ENCODE data around the gene GNB1.

The GNB1 gene

GRCh38 chr1:1788646-1789431 is 102.0 kb downstream of the GNB1 start:
- TF ChIP-seq TCF12 (IDR thresholded peaks at IDR 0.05; ENCODE audit: low read depth) (no peak), FOXM1 (IDR thresholded peaks at IDR 0.05; ENCODE audit: borderline replicate concordance, low read depth) (no peak), EGR1 (IDR thresholded peaks at IDR 0.05) (no peak), CEBPB (IDR thresholded peaks at IDR 0.05) (no peak), TAF1 (IDR thresholded peaks at IDR 0.05; ENCODE audit: low read depth) (no peak)
- TF ChIP-seq, protein P1, sequence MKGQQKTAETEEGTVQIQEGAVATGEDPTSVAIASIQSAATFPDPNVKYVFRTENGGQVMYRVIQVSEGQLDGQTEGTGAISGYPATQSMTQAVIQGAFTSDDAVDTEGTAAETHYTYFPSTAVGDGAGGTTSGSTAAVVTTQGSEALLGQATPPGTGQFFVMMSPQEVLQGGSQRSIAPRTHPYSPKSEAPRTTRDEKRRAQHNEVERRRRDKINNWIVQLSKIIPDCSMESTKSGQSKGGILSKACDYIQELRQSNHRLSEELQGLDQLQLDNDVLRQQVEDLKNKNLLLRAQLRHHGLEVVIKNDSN (IDR thresholded peaks at IDR 0.05): no peak

GRCh38 chr1:1788136-1788535 is 102.8 kb downstream of the GNB1 start:
- no peak for TF ChIP-seq FOXM1 (IDR thresholded peaks at IDR 0.05; ENCODE audit: borderline replicate concordance, low read depth)
- no peak for TF ChIP-seq REST (IDR thresholded peaks at IDR 0.05; ENCODE audit: low read depth)
- TF ChIP-seq TAF1 (IDR thresholded peaks at IDR 0.05; ENCODE audit: low read depth): no peak

GRCh38 chr1:1786836-1787605 is 103.9 kb downstream of the GNB1 start:
- TF ChIP-seq, protein P2, sequence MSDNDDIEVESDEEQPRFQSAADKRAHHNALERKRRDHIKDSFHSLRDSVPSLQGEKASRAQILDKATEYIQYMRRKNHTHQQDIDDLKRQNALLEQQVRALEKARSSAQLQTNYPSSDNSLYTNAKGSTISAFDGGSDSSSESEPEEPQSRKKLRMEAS (IDR thresholded peaks at IDR 0.05): no peak
- no peak for TF ChIP-seq YY1 (IDR thresholded peaks at IDR 0.05; ENCODE audit: low read depth)
- TF ChIP-seq EP300 (IDR thresholded peaks at IDR 0.05; ENCODE audit: borderline replicate concordance): no peak
- no peak for TF ChIP-seq ZBTB7A (IDR thresholded peaks at IDR 0.05; ENCODE audit: low read depth)
- no peak for TF ChIP-seq TEAD4 (IDR thresholded peaks at IDR 0.05)
- TF ChIP-seq FOXM1 (IDR thresholded peaks at IDR 0.05; ENCODE audit: borderline replicate concordance, low read depth): no peak
- no peak for TF ChIP-seq TAF1 (IDR thresholded peaks at IDR 0.05; ENCODE audit: low read depth)
- no peak for TF ChIP-seq CREB1 (IDR thresholded peaks at IDR 0.05; ENCODE audit: low read depth)
- no peak for TF ChIP-seq CEBPB (IDR thresholded peaks at IDR 0.05)
- TF ChIP-seq, protein P1 (IDR thresholded peaks at IDR 0.05): no peak
- no peak for TF ChIP-seq RAD21 (IDR thresholded peaks at IDR 0.05; ENCODE audit: low read depth)

DNA sequence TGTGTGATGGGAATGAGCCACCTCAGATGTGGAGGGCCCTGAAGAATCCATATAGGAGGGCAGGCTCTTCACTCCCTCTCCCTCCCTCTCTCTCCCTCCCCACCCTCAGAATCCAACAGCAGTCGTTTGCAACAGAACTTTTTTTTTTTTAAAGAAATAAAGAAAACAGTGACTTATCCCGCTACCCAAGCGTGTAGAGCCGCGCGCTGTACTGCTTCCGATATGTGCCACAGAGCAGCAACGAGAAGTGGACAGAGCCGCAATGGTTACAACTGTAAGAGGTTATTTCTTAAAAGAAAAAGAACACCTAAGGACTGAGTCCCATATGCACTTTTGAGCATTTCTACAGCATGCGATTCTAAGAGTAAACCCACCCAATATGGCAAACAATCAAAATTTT is 105.2 kb downstream of the GNB1 start:
- TF ChIP-seq, protein P1 (IDR thresholded peaks at IDR 0.05): no peak
- TF ChIP-seq RAD21 (IDR thresholded peaks at IDR 0.05; ENCODE audit: low read depth) (no peak), ZBTB7A (IDR thresholded peaks at IDR 0.05; ENCODE audit: low read depth) (no peak), YY1 (IDR thresholded peaks at IDR 0.05; ENCODE audit: low read depth) (no peak), TCF12 (IDR thresholded peaks at IDR 0.05; ENCODE audit: low read depth) (no peak), TAF1 (IDR thresholded peaks at IDR 0.05; ENCODE audit: low read depth) (no peak), NFIC (IDR thresholded peaks at IDR 0.05) (no peak), EP300 (IDR thresholded peaks at IDR 0.05; ENCODE audit: borderline replicate concordance) (no peak), CREB1 (IDR thresholded peaks at IDR 0.05; ENCODE audit: low read depth) (no peak), EGR1 (IDR thresholded peaks at IDR 0.05) (no peak), CEBPB (IDR thresholded peaks at IDR 0.05) (no peak), FOXM1 (IDR thresholded peaks at IDR 0.05; ENCODE audit: borderline replicate concordance, low read depth) (no peak), REST (IDR thresholded peaks at IDR 0.05; ENCODE audit: low read depth) (no peak), TEAD4 (IDR thresholded peaks at IDR 0.05) (no peak)
- TF ChIP-seq, protein P2 (IDR thresholded peaks at IDR 0.05): no peak

DNA sequence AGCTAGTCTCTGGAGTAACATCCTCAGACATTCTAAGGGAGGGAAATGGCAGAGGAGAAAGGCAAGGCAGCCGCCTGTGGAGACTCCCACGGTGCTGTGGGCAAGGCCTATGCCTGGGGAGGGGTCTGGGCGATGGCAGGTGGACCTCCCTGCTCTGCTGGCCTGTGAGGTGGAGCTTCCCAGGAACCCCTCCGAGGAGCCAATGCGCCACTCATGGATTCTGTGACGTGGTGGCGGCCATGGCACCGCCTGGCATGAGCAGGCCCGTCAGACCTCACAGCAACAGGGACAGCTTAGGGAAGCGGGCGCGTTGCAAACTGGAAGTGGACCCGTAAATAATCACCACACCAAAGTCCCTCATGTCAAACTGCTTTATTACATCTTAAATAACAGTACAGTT is 106.0 kb downstream of the GNB1 start:
- no peak for TF ChIP-seq FOXM1 (IDR thresholded peaks at IDR 0.05; ENCODE audit: borderline replicate concordance, low read depth)
- TF ChIP-seq TAF1 (IDR thresholded peaks at IDR 0.05; ENCODE audit: low read depth): no peak
- no peak for TF ChIP-seq TCF12 (IDR thresholded peaks at IDR 0.05; ENCODE audit: low read depth)
- TF ChIP-seq YY1 (IDR thresholded peaks at IDR 0.05; ENCODE audit: low read depth): no peak
- TF ChIP-seq, protein P2 (IDR thresholded peaks at IDR 0.05): no peak
- no peak for TF ChIP-seq EGR1 (IDR thresholded peaks at IDR 0.05)
- no peak for TF ChIP-seq TEAD4 (IDR thresholded peaks at IDR 0.05)
- TF ChIP-seq CREB1 (IDR thresholded peaks at IDR 0.05; ENCODE audit: low read depth): no peak
- no peak for TF ChIP-seq ZBTB7A (IDR thresholded peaks at IDR 0.05; ENCODE audit: low read depth)
- TF ChIP-seq RAD21 (IDR thresholded peaks at IDR 0.05; ENCODE audit: low read depth): no peak
- no peak for TF ChIP-seq REST (IDR thresholded peaks at IDR 0.05; ENCODE audit: low read depth)
- TF ChIP-seq EP300 (IDR thresholded peaks at IDR 0.05; ENCODE audit: borderline replicate concordance): no peak
- no peak for TF ChIP-seq CEBPB (IDR thresholded peaks at IDR 0.05)
- TF ChIP-seq, protein P1 (IDR thresholded peaks at IDR 0.05): no peak
- no peak for TF ChIP-seq NFIC (IDR thresholded peaks at IDR 0.05)
